Measurements from ENCODE around the gene CSRNP2.
"Not testable (repeated sequence)": the region's sequence is repeated elsewhere in the genome, so short reads cannot be mapped to it uniquely, and the experiment has no call there.

The CSRNP2 gene

GRCh38 chr12:51025836-51026638 lies 57.4 kb downstream of the CSRNP2 start, which contains the start of gene SLC11A2:
TSS of gene SLC11A2 (minus strand) at chr12:51026384. CDS start at chr12:51010728, 15,656 bp downstream.
- DNase-seq = peak; percentile 81

DNA sequence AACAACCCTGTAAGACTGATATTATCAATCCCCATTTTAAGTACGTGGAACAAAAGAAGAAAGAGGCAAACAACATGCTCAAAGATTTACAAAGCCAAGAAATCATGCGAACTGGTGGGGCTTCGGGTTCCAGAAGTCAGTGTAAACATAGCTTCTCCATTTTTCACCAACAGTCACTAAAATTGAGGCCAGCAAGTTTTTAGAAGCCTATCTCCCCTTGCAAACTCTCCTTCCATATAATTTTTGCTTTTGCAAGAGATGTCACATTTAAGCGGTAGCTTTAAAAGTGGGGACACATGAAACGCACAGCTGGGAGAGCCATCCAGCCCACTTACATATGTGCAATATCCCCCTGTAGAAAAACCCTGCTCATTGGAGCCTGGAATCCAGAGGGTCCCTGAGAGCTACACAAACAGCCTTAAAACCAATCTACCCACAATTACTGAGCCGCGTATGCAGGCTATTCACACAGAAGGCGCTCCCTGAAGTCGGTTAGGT lies 58.0 kb downstream of the CSRNP2 start:
- peak; percentile 40 for DNase-seq

- DNase-seq = no peak
Measured at GRCh38 chr12:51023625-51024382, 59.6 kb downstream of the CSRNP2 start.

GRCh38 chr12:51021694-51022093 lies 61.7 kb downstream of the CSRNP2 start:
- no peak for DNase-seq

DNA sequence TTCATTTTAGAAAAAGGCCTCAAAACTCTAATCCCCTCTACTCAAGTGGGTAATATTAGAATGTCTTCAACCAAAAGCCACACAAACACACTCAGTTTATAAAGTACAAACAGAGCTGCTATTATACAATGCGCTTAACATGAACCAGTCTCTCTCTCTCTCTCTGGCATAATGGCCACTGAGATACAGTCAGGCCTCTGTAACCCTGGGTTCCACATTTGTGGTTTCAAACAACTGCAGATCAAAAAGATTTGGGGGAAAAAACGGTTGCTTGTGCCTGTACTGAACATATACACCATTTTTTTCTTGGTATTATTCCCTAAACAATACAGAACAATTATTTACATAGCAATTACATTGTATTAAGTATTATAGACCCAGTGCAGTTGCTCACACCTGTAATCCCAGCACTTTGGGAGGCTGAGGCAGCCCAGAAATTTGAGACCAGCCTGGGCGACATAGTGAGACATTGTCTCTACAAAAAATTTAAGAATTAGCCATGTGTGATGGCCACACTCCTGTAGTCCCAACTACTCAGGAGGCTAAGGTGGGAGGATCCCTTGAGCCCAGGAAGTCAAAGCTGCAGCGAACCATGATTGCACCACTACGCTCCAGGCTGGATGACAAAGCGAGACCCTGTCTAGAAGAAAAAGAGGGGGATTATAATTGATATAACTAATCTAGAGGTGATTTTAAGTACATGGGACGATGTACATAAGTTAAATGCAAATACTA lies 62.8 kb downstream of the CSRNP2 start:
- DNase-seq = no peak

DNA sequence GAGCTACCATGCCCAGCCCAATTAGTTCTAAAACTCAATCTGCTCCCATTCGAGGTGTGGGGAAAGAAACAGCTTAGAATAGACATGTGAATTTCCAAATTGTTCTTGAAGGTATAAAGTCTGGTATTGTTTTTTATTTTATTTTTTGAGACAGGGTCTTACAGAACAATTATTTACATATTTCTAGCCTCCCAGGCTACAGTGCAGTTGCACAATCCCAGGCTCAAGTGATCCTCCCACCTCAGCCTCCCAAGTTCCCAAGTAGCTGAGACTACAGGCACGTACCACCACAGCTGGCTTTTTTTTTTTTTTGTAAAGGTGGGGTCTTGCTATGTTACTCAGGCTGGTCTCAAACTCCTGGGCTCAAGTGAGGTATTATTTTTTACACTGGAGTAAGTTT lies 63.5 kb downstream of the CSRNP2 start:
- no peak for DNase-seq

DNA sequence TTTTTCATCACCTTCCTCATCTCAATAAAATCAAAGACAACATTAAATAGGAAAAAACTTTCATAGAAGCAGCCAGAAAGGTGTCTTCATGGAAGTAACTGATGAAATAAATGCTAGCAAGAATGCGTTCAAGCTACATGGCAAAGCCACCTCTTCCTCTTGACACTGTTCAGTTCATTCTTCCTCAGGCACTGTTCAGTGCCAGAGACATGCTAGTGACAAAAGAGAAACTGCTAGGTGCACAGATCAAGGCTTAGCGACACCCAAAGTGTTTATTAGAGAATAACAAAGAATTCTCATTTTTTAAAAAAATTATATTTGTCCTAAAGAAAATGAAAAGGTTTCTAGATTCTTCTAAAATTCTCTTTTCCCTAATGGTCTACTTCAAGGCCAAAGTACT lies 64.4 kb downstream of the CSRNP2 start:
- DNase-seq = no peak

GRCh38 chr12:51017452-51017851 lies 65.9 kb downstream of the CSRNP2 start:
- DNase-seq = no peak

- not testable (repeated sequence) for DNase-seq
Measured at GRCh38 chr12:51014467-51014866, 68.9 kb downstream of the CSRNP2 start.

DNA sequence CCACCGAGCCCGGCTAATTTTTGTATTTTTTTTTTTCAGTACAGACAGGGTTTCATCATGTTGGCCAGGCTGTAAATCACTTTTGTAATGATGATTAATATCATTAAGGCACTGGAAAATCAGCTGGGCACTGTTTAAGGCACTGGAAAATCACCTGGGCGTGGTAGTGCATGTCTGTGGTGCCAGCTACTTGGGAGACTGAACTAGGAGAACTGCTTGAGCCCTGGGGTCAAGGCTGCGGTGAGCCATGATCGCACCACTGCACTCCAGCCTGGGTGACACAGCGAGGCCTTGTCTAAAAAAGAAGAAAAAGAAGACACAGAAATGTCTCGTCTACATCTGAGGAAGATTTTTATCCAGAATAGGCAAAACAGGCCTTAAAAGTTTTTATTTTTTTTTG lies 70.0 kb downstream of the CSRNP2 start:
- no peak for DNase-seq

GRCh38 chr12:51012570-51013236 lies 70.7 kb downstream of the CSRNP2 start:
- DNase-seq = no peak

DNA sequence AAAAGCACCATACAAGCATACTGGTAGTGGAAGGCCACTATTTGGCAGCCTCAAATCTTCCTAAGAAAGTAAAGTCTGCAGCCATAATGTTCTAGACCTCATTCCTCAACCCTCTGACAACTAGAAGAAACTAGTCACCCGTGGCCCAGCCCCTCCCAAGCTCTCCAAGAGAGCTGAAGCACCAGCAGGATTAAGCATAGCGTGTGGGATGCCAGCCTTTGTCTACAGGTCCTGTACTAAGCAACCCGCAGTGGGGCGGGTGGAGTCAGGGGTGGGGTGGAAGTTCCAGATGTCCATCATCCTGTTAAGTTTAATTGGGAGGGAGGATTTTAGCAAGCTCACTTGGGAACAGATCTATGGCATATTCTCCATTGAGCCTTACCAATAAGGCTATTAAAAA lies 71.4 kb downstream of the CSRNP2 start:
- DNase-seq = no peak

Data from NCI-H1105 treated with DMSO at 0.1 percent for 48 hours (cell line).